GM18499 (cell line): ENCODE measurements around the gene CCDC148.
"Not testable (repeated sequence)": the region's sequence is repeated elsewhere in the genome, so short reads cannot be mapped to it uniquely, and the experiment has no call there.

Experiments used
- ATAC-seq: cut with Tn5 transposase; IDR thresholded peaks from one replicate; pipeline ENCODE4 v1.9.1; 2021; ENCODE audit warnings: moderate number of reproducible peaks; ENCODE audit not compliant: insufficient read depth, unreplicated experiment

The CCDC148 gene

GRCh38 chr2:158484892-158485556 lies 28.5 kb upstream of the CCDC148 start:
- peak; percentile 74 for ATAC-seq

GRCh38 chr2:158482594-158482993 lies 26.0 kb upstream of the CCDC148 start:
- no peak for ATAC-seq

GRCh38 chr2:158481116-158481515 lies 24.6 kb upstream of the CCDC148 start:
- ATAC-seq: no peak

- ATAC-seq: no peak
Measured at GRCh38 chr2:158478816-158479215, 22.3 kb upstream of the CCDC148 start.

GRCh38 chr2:158478237-158478636 lies 21.7 kb upstream of the CCDC148 start:
- ATAC-seq: no peak

- ATAC-seq: no peak
Measured at GRCh38 chr2:158477202-158477601, 20.6 kb upstream of the CCDC148 start.

GRCh38 chr2:158474526-158475011 lies 18.0 kb upstream of the CCDC148 start:
- not testable (repeated sequence) for ATAC-seq

GRCh38 chr2:158473719-158474392 lies 17.3 kb upstream of the CCDC148 start:
- ATAC-seq: no peak

- not testable (repeated sequence) for ATAC-seq
Measured at GRCh38 chr2:158473300-158473699, 16.7 kb upstream of the CCDC148 start.

GRCh38 chr2:158472829-158473228 lies 16.3 kb upstream of the CCDC148 start:
- ATAC-seq: not testable (repeated sequence)

- no peak for ATAC-seq
Measured at GRCh38 chr2:158467248-158467647, 10.7 kb upstream of the CCDC148 start.

- peak; percentile 60 for ATAC-seq
Measured at GRCh38 chr2:158464426-158465281, 8.1 kb upstream of the CCDC148 start.

GRCh38 chr2:158463496-158464095 lies 7.0 kb upstream of the CCDC148 start:
- ATAC-seq: no peak

- ATAC-seq: no peak
Measured at GRCh38 chr2:158460632-158461297, 4.2 kb upstream of the CCDC148 start.

GRCh38 chr2:158459161-158460003 lies 2.8 kb upstream of the CCDC148 start:
- ATAC-seq: no peak

- ATAC-seq: no peak
Measured at GRCh38 chr2:158458617-158458920, 2.0 kb upstream of the CCDC148 start.

GRCh38 chr2:158457826-158458616 lies 1.5 kb upstream of the CCDC148 start:
- ATAC-seq: peak; percentile 38

- peak; percentile 3 for ATAC-seq
Measured at GRCh38 chr2:158457092-158457825, 706 bp upstream of the CCDC148 start.
